Measurements from ENCODE around the gene MEIS3. TPM values are rescaled to one million over a fixed set of nuclear protein-coding genes. Genes with fewer than 3 reads are reported as not detected.

The MEIS3 gene
- total and polyA plus RNA-seq, 9 of the 15 experiments (the other 6 are each of a cell fraction or from before 2014, with no cell fraction given): 0.06 to 0.80 (median 0.25) TPM; not detected in 1

- peak; percentile 95 for TF ChIP-seq MNT (conservative IDR thresholded peaks at IDR 0.05)
- TF ChIP-seq TEAD1 (CRISPR knock-in tag; IDR thresholded peaks at IDR 0.05): peak in 1 of 2 experiments; percentile 91; a peak in 2 of 4 replicates
- TF ChIP-seq SAFB (IDR thresholded peaks at IDR 0.05; ENCODE audit: borderline replicate concordance, low read depth, low read length): 0 out of 2 replicates have a peak, but pooled peaks have one; percentile 44
- TF ChIP-seq PHB (CRISPR knock-in tag; IDR thresholded peaks at IDR 0.05): no peak
- no peak for TF ChIP-seq KLF6 (CRISPR knock-in tag; IDR thresholded peaks at IDR 0.05; ENCODE audit: borderline replicate concordance)
- no peak for TF ChIP-seq TCF3 (CRISPR knock-in tag; IDR thresholded peaks at IDR 0.05)
- no peak for TF ChIP-seq RBM15 (IDR thresholded peaks at IDR 0.05; ENCODE audit: insufficient read depth, low read length)
- peak; percentile 97 for TF ChIP-seq E2F6 (IDR thresholded peaks at IDR 0.05; ENCODE audit: borderline replicate concordance in 1 of 2, extremely low read depth in 1 of 2, insufficient read depth in 1 of 2, insufficient read length in 1 of 2, low read depth in 1 of 2, low read length in 1 of 2, poor library complexity in 1 of 2, severe bottlenecking in 1 of 2)
- TF ChIP-seq RBM34 (IDR thresholded peaks at IDR 0.05; ENCODE audit: borderline replicate concordance, insufficient read depth, low read length): peak; percentile 93; the same call in 1 of the 2 replicates
- TF ChIP-seq POU5F1 (IDR thresholded peaks at IDR 0.05; ENCODE audit: borderline replicate concordance, low read depth, low read length, partially characterized antibody): no peak
- TF ChIP-seq E2F4 (CRISPR knock-in tag; IDR thresholded peaks at IDR 0.05; ENCODE audit: low read depth): peak; percentile 84; the same call in 1 of the 2 replicates
- 0 out of 2 replicates have a peak, but pooled peaks have one; percentile 23 for TF ChIP-seq JUND (IDR thresholded peaks at IDR 0.05; ENCODE audit: borderline replicate concordance, low read depth, low read length)
- no peak; the same call in 2 of the 3 replicates for TF ChIP-seq JUND (tag; IDR thresholded peaks at IDR 0.05; ENCODE audit: borderline replicate concordance, low read depth, low read length)
- peak; percentile 60 for TF ChIP-seq PKNOX1 (IDR thresholded peaks at IDR 0.05)
- peak; percentile 73 for TF ChIP-seq FIP1L1 (IDR thresholded peaks at IDR 0.05; ENCODE audit: low read depth, low read length, poor library complexity, severe bottlenecking)
- no peak for TF ChIP-seq ZNF561 (CRISPR knock-in tag; conservative IDR thresholded peaks at IDR 0.05)
- peak; percentile 67; the same call in 1 of the 2 replicates for TF ChIP-seq MBD1 (CRISPR knock-in tag; IDR thresholded peaks at IDR 0.05)
These were observed 28.4 kb upstream of the MEIS3 start (continued) for GRCh38 chr19:47447470-47448359.
